GM12801 (cell line): ENCODE results near the gene HRH1.

Source experiments
- CTCF ChIP-seq: IDR thresholded peaks from one replicate; pipeline ENCODE4 v1.5.1; 2011; ENCODE audit warnings: control low read depth; ENCODE audit not compliant: insufficient read length; ENCODE audit errors: extremely low read depth

HRH1 gene

GRCh38 chr3:11154036-11154952, at the start of gene HRH1:
TSS of gene HRH1 (plus strand) at chr3:11154493. CDS start at chr3:11259038, 104,545 bp downstream.
- no peak for TF ChIP-seq CTCF

GRCh38 chr3:11115548-11115947, 38.7 kb upstream of the HRH1 start:
- no peak for TF ChIP-seq CTCF

GRCh38 chr3:11116336-11117059, 37.8 kb upstream of the HRH1 start:
- TF ChIP-seq CTCF = no peak

GRCh38 chr3:11117591-11117990, 36.7 kb upstream of the HRH1 start:
- no peak for TF ChIP-seq CTCF

- no peak for TF ChIP-seq CTCF
These were observed 36.1 kb upstream of the HRH1 start for GRCh38 chr3:11118181-11118682.

- TF ChIP-seq CTCF = no peak
These were observed 34.0 kb upstream of the HRH1 start for GRCh38 chr3:11120091-11120805.

GRCh38 chr3:11126653-11127052, 27.6 kb upstream of the HRH1 start:
- TF ChIP-seq CTCF = no peak
